ENCODE measurements around the gene TRMT11. TPM values are rescaled to one million over a fixed set of nuclear protein-coding genes. Genes with fewer than 3 reads are reported as not detected.
A peak's percentile ranks its signal among the peaks of the same experiment; 100 is the strongest.

Gene TRMT11
- total and polyA plus RNA-seq, 2 donors from 2014 or later = 10.6 to 25.1 TPM

DNA sequence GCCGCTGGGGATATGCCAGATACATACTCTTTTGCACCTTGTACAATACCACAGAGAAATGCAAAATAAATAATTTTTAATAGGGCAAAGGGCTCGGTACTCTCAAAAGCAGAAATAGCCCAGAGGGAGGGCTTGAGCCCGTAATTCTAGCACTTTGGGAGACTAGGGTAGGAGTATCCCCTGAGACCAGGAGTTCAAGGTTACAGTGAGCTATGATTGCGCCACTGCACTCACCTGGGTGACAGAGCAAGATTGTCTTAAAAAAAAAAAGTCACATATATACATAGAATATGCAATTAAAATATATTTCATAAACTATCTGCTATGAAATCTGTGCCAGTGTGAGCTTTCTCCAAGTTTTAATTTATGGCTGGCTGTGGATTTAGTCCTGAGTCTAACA is 818 bp upstream of the TRMT11 start:
- H3K9ac ChIP-seq (ENCODE audit: low read length in 3 of 3) = peak overlapping the region in 2 of 3 donors; percentile 3 to 96
- peak overlapping the region; percentile 84 to 97 (median 85) for H3K4me3 ChIP-seq (ENCODE audit: low read length in 3 of 3)
- H3K36me3 ChIP-seq (ENCODE audit: control insufficient read depth in 2 of 3, insufficient read depth in 3 of 3, low read length in 3 of 3) = no peaks in the 10 kb centered on the region
- no peaks in the 10 kb centered on the region for H3K27me3 ChIP-seq (ENCODE audit: control insufficient read depth, insufficient read depth, low read length)
- H3K27ac ChIP-seq (ENCODE audit: low read depth in 2 of 2, low read length in 2 of 2) = peak overlapping the region in 1 of 2 donors; percentile 77
- no peaks in the 10 kb centered on the region for H3K9me3 ChIP-seq (ENCODE audit: control insufficient read depth in 2 of 3, insufficient read depth in 1 of 3, low read length in 3 of 3)
- intact Hi-C loops (cut with DNase I) = no loop called here
- TF ChIP-seq, protein P1, sequence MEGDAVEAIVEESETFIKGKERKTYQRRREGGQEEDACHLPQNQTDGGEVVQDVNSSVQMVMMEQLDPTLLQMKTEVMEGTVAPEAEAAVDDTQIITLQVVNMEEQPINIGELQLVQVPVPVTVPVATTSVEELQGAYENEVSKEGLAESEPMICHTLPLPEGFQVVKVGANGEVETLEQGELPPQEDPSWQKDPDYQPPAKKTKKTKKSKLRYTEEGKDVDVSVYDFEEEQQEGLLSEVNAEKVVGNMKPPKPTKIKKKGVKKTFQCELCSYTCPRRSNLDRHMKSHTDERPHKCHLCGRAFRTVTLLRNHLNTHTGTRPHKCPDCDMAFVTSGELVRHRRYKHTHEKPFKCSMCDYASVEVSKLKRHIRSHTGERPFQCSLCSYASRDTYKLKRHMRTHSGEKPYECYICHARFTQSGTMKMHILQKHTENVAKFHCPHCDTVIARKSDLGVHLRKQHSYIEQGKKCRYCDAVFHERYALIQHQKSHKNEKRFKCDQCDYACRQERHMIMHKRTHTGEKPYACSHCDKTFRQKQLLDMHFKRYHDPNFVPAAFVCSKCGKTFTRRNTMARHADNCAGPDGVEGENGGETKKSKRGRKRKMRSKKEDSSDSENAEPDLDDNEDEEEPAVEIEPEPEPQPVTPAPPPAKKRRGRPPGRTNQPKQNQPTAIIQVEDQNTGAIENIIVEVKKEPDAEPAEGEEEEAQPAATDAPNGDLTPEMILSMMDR (IDR thresholded peaks at IDR 0.05; ENCODE audit: borderline replicate concordance, extremely low read depth, insufficient read depth) = no peak
- no peak for FAIRE-seq
- peaks cover 0 to 8% (median 0%) of the 10 kb centered on the region in 3 donors for H3K4me1 ChIP-seq (ENCODE audit: control insufficient read depth in 2 of 3, insufficient read depth in 2 of 3, low read depth in 1 of 3, low read length in 3 of 3)
- DNase-seq = no peak

DNA sequence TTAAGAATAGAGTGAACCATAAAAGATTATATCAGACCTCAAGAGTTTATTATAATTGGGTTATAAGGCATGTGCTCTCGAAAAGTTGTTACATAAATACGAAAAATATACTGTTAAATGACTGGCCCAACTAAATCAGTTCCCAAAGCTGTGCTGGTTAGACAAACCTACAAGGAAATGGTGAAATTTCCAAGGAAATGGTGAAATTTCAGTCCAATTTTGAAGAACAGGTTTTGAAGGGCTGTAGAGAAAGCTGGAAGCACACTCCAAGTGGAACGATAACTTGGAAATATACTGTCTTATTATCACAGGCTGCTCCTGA is 400 bp upstream of the TRMT11 start:
- no peak for DNase-seq

DNA sequence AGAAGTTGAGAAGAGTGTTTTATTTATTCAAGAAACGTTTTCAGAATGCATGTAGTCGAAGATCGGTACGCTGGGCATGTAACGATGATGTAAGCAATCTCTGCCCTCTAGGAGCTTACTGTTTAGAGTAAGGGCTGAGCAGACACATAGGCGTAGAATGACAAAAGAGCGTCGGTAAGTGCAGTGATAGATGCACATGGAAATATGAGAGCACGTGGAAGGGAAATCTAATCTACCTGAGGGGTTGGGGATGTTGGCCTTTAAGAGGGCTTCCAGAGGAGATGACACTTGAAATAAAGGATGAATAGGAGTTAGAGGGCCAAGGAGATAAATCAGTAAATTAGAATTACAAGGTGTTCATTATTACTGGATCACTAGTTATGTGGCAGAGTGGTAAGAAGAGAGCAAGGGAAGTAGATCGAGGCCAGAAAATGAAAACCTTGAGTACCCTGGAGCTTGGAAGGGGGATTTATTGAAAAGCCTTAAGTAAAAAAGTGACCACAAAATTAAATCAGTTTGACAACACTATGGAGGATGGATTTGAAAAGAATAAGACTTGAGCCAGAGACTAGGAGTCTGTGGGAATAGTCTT is 782 bp downstream of the TRMT11 start:
- peak overlapping the region; percentile 84 to 97 (median 85) for H3K4me3 ChIP-seq (ENCODE audit: low read length in 3 of 3)
- FAIRE-seq = no peak
- no peaks in the 10 kb centered on the region for H3K36me3 ChIP-seq (ENCODE audit: control insufficient read depth in 2 of 3, insufficient read depth in 3 of 3, low read length in 3 of 3)
- no peaks in the 10 kb centered on the region for H3K9me3 ChIP-seq (ENCODE audit: control insufficient read depth in 2 of 3, insufficient read depth in 1 of 3, low read length in 3 of 3)
- DNase-seq = peak in 1 of 5 donors; percentile 51
- H3K9ac ChIP-seq (ENCODE audit: low read length in 3 of 3) = peak overlapping the region; percentile 57 to 96 (median 94)
- H3K4me1 ChIP-seq (ENCODE audit: control insufficient read depth in 2 of 3, insufficient read depth in 2 of 3, low read depth in 1 of 3, low read length in 3 of 3) = peaks cover 0 to 8% (median 0%) of the 10 kb centered on the region in 3 donors
- intact Hi-C loops (cut with DNase I) = no loop called here
- TF ChIP-seq, protein P1 (IDR thresholded peaks at IDR 0.05; ENCODE audit: borderline replicate concordance, extremely low read depth, insufficient read depth) = no peak
- peak overlapping the region; percentile 77 to 81 for H3K27ac ChIP-seq (ENCODE audit: low read depth in 2 of 2, low read length in 2 of 2)
- no peaks in the 10 kb centered on the region for H3K27me3 ChIP-seq (ENCODE audit: control insufficient read depth, insufficient read depth, low read length)

More for the DNA sequence above, 400 bp upstream of the TRMT11 start:
- Histone ChIP-seq H3K27me3 (ENCODE audit: control insufficient read depth, insufficient read depth, low read length) (no peaks in the 10 kb centered on the region), H3K4me3 (ENCODE audit: low read length in 3 of 3) (peak overlapping the region; percentile 84 to 97 (median 85)), H3K9ac (ENCODE audit: low read length in 3 of 3) (peak overlapping the region; percentile 57 to 96 (median 94)), H3K9me3 (ENCODE audit: control insufficient read depth in 2 of 3, insufficient read depth in 1 of 3, low read length in 3 of 3) (no peaks in the 10 kb centered on the region), H3K4me1 (ENCODE audit: control insufficient read depth in 2 of 3, insufficient read depth in 2 of 3, low read depth in 1 of 3, low read length in 3 of 3) (peaks cover 0 to 8% (median 0%) of the 10 kb centered on the region in 3 donors), H3K27ac (ENCODE audit: low read depth in 2 of 2, low read length in 2 of 2) (peak overlapping the region; percentile 77 to 81), H3K36me3 (ENCODE audit: control insufficient read depth in 2 of 3, insufficient read depth in 3 of 3, low read length in 3 of 3) (no peaks in the 10 kb centered on the region)
- intact Hi-C loops (cut with DNase I) = no loop called here
- no peak for FAIRE-seq
- TF ChIP-seq, protein P1 (IDR thresholded peaks at IDR 0.05; ENCODE audit: borderline replicate concordance, extremely low read depth, insufficient read depth) = no peak
